IgD-negative memory B cell (primary cell): ENCODE measurements around the gene SEC61B. TPM values are rescaled to one million over a fixed set of nuclear protein-coding genes. Genes with fewer than 3 reads are reported as not detected.

ENCODE experiments used
- H3K27ac Mint-ChIP-seq, 3 donors: one replicate each; pipeline ENCODE4 v1.8.0; 2020 to 2022; ENCODE audit warnings: mild to moderate bottlenecking in 3 of 3, mixed read lengths in 3 of 3, moderate library complexity in 1 of 3
- H3K27me3 Mint-ChIP-seq: one replicate; pipeline ENCODE4 v1.8.0; 2021; ENCODE audit warnings: mixed read lengths
- H3K36me3 Mint-ChIP-seq: one replicate; pipeline ENCODE4 v1.8.0; 2020; ENCODE audit warnings: mild to moderate bottlenecking, mixed read lengths
- H3K4me1 Mint-ChIP-seq, 3 donors: one replicate each; pipeline ENCODE4 v1.8.0; 2020 to 2022; ENCODE audit warnings: mixed read lengths in 3 of 3, mild to moderate bottlenecking in 1 of 3
- H3K4me3 Mint-ChIP-seq, 4 donors: one replicate each; pipeline ENCODE4 v1.8.0; 2020 to 2022; ENCODE audit warnings: mild to moderate bottlenecking in 4 of 4, mixed read lengths in 4 of 4, moderate library complexity in 3 of 4
- H3K9me3 Mint-ChIP-seq, 3 donors: one replicate each; pipeline ENCODE4 v1.8.0; 2020 to 2021; ENCODE audit warnings: mixed read lengths in 3 of 3, mild to moderate bottlenecking in 1 of 3
- polyA plus RNA-seq: library from polyadenylated mRNA; unstranded; fragments of 300-500 nt; fragmentation: Illumina TruSeq; gene quantifications from one replicate; pipeline ENCODE4 v1.2.3, GENCODE V29; 2021

Gene SEC61B
- polyA plus RNA-seq, 1 donor from 2014 or later: 298 TPM

DNA sequence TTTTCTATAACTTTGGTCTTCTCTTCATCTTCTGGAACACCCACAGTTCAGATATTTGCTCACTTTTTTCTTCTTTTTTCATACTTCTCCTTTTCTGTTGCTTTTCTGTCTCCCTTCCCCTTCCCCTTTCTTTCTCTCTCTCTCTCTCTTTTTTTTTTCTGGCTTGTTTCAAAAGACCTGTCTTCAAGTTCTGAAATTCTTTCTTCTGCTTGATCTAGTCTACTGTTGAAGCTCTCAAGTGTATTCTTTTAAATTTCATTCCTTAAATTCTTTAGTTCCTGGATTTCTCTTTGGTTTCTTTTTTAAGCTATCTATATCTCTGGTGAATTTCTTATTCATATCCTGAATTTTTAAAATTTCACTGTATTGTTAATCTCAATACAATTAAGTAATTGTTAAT is 11.5 kb upstream of the SEC61B start:
- Mint-ChIP-seq H3K4me3 (no peak overlapping the region), H3K36me3 (peaks cover 4% of the 10 kb centered on the region), H3K27me3 (no peaks in the 10 kb centered on the region), H3K4me1 (peaks cover 5 to 10% (median 9%) of the 10 kb centered on the region in 3 donors), H3K9me3 (peaks cover 0 to 12% (median 8%) of the 10 kb centered on the region in 3 donors), H3K27ac (no peak overlapping the region)

GRCh38 chr9:99211746-99212145 is 10.3 kb upstream of the SEC61B start:
- Mint-ChIP-seq H3K36me3 (peaks cover 4% of the 10 kb centered on the region), H3K4me1 (peaks cover 8 to 11% (median 9%) of the 10 kb centered on the region in 3 donors), H3K9me3 (peaks cover 0 to 12% (median 8%) of the 10 kb centered on the region in 3 donors), H3K4me3 (no peak overlapping the region), H3K27ac (no peak overlapping the region), H3K27me3 (no peaks in the 10 kb centered on the region)

- H3K4me1 Mint-ChIP-seq: peaks cover 11 to 17% (median 17%) of the 10 kb centered on the region in 3 donors
- no peak overlapping the region for H3K27ac Mint-ChIP-seq
- H3K4me3 Mint-ChIP-seq: no peak overlapping the region
- H3K36me3 Mint-ChIP-seq: peaks cover 8% of the 10 kb centered on the region
- H3K27me3 Mint-ChIP-seq: no peaks in the 10 kb centered on the region
- H3K9me3 Mint-ChIP-seq: peaks cover 0 to 12% (median 3%) of the 10 kb centered on the region in 3 donors
Measured at GRCh38 chr9:99213197-99213596, 8.9 kb upstream of the SEC61B start.

GRCh38 chr9:99216073-99216472 is 6.0 kb upstream of the SEC61B start:
- H3K9me3 Mint-ChIP-seq: peaks cover 0 to 4% (median 0%) of the 10 kb centered on the region in 3 donors
- peaks cover 5% of the 10 kb centered on the region for H3K36me3 Mint-ChIP-seq
- H3K4me3 Mint-ChIP-seq: no peak overlapping the region
- peaks cover 25 to 38% (median 34%) of the 10 kb centered on the region in 3 donors for H3K4me1 Mint-ChIP-seq
- H3K27ac Mint-ChIP-seq: no peak overlapping the region
- no peaks in the 10 kb centered on the region for H3K27me3 Mint-ChIP-seq

GRCh38 chr9:99220011-99220410 is 2.1 kb upstream of the SEC61B start:
- peak overlapping the region; percentile 54 to 100 (median 86) for H3K4me3 Mint-ChIP-seq
- no peaks in the 10 kb centered on the region for H3K9me3 Mint-ChIP-seq
- peak overlapping the region; percentile 46 to 100 (median 59) for H3K27ac Mint-ChIP-seq
- H3K36me3 Mint-ChIP-seq: peaks cover 10% of the 10 kb centered on the region
- peaks cover 42 to 56% (median 52%) of the 10 kb centered on the region in 3 donors for H3K4me1 Mint-ChIP-seq
- no peaks in the 10 kb centered on the region for H3K27me3 Mint-ChIP-seq

DNA sequence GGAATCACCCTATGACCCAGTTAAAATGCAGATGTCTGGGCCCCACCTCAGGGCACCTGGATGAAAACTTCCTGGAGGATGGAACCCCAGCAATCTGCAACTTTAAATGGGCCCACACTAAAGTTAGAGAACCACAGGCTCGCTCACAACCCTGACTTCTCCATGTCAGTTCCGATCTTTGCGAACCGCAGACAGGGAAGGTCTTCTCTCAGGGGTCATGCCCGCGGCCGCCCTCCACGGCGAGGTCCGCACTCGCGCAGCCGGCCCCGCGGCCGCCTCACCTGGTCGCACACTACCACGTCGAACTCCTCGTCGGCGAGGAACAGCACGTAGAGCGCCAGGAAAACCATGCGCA is 839 bp upstream of the SEC61B start:
- Mint-ChIP-seq H3K36me3 (peaks cover 10% of the 10 kb centered on the region), H3K27ac (peak overlapping the region; percentile 100), H3K4me3 (peak overlapping the region; percentile 99 to 100 (median 100)), H3K27me3 (no peaks in the 10 kb centered on the region), H3K9me3 (no peaks in the 10 kb centered on the region), H3K4me1 (peaks cover 50 to 56% (median 53%) of the 10 kb centered on the region in 3 donors)

DNA sequence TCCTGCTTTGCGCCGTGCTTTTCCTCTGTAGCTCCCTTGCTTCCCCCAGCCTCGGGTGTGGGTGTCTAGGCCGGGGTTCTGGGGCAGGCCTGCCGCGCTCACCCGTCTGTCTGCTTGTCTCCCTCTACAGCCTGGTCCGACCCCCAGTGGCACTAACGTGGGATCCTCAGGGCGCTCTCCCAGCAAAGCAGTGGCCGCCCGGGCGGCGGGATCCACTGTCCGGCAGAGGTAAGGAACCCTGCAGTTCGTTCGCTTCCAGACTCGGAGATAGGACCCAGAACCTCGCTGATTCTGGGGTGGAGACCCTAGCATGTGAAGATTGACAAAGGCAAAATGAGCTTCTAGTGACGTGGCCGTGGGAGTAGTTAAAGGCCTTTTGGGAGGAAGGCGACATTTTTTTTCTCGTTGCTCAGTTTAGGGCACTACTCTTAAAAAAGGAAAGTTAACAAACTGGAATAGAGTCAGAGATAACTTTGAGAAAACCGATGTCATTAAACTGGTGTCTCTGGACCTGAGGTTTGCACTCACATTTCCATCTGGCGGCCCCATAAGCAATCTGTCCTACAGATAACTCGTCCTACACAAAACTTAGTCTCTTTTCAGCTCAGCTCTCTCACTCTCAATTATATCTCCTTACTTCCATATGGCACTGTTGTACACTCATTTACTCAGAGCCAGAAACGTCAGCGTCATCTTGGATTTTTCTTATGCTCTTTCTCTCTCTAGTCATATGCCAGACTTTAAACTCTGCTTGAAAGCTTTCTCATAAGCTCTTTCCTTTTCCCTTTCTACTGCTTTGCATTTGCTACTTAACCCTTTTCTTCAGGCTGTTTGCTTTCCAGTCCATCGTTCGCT is 561 bp downstream of the SEC61B start:
- peak overlapping the region; percentile 99 to 100 (median 100) for H3K4me3 Mint-ChIP-seq
- no peaks in the 10 kb centered on the region for H3K27me3 Mint-ChIP-seq
- peaks cover 45 to 51% (median 48%) of the 10 kb centered on the region in 3 donors for H3K4me1 Mint-ChIP-seq
- peaks cover 5% of the 10 kb centered on the region for H3K36me3 Mint-ChIP-seq
- H3K27ac Mint-ChIP-seq: peak overlapping the region; percentile 100
- H3K9me3 Mint-ChIP-seq: no peaks in the 10 kb centered on the region

DNA sequence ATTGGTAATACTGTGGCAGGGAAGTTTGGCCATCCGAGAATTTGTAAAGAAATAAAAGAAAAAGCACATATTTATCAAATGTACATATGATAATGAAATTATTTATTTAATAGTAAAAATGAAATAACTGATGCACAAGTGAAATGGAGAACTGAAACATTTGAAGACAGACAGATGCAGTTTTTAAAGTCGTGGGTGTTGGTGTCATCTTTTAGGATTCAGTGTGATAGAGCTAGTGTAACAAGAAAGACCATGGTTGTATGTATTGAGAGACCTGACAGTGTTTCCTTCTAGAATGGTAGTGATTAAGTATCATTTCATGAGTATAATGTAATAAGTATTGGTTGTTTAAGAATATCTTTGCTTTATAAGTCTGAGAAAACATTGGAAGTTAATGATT is 2.4 kb downstream of the SEC61B start:
- peaks cover 7% of the 10 kb centered on the region for H3K36me3 Mint-ChIP-seq

GRCh38 chr9:99226054-99226453 is 4.0 kb downstream of the SEC61B start:
- Mint-ChIP-seq H3K4me3 (no peak overlapping the region), H3K36me3 (peaks cover 12% of the 10 kb centered on the region), H3K4me1 (peaks cover 29 to 31% (median 29%) of the 10 kb centered on the region in 3 donors), H3K9me3 (no peaks in the 10 kb centered on the region), H3K27me3 (no peaks in the 10 kb centered on the region), H3K27ac (peak overlapping the region in 1 of 3 donors; percentile 100)

More for the DNA sequence above, 2.4 kb downstream of the SEC61B start:
- H3K4me1 Mint-ChIP-seq: peaks cover 41 to 43% (median 42%) of the 10 kb centered on the region in 3 donors
- H3K27ac Mint-ChIP-seq: peak overlapping the region in 2 of 3 donors; percentile 21 to 100
- H3K9me3 Mint-ChIP-seq: no peaks in the 10 kb centered on the region
- H3K4me3 Mint-ChIP-seq: peak overlapping the region in 3 of 4 donors; percentile 30 to 100 (median 99)
- no peaks in the 10 kb centered on the region for H3K27me3 Mint-ChIP-seq

DNA sequence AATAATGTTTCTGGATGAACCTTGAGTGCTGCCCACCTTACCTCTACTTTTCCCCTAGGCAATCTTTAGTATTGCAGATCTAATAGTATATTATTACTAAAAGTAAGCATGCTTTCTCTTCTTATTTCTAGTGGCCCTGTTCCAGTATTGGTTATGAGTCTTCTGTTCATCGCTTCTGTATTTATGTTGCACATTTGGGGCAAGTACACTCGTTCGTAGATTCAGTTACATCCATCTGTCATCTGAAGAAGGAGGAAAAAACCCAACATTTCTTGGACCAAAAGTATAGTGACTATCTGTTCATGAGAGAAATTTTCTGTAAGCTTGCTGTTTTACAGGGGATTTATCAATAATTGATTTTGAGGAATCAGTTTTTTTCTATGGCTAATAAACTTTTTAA is 8.1 kb downstream of the SEC61B start:
- no peaks in the 10 kb centered on the region for H3K9me3 Mint-ChIP-seq
- H3K36me3 Mint-ChIP-seq: peaks cover 7% of the 10 kb centered on the region
- no peak overlapping the region for H3K4me3 Mint-ChIP-seq
- no peak overlapping the region for H3K27ac Mint-ChIP-seq
- H3K4me1 Mint-ChIP-seq: peaks cover 10 to 16% (median 16%) of the 10 kb centered on the region in 3 donors
- no peaks in the 10 kb centered on the region for H3K27me3 Mint-ChIP-seq

DNA sequence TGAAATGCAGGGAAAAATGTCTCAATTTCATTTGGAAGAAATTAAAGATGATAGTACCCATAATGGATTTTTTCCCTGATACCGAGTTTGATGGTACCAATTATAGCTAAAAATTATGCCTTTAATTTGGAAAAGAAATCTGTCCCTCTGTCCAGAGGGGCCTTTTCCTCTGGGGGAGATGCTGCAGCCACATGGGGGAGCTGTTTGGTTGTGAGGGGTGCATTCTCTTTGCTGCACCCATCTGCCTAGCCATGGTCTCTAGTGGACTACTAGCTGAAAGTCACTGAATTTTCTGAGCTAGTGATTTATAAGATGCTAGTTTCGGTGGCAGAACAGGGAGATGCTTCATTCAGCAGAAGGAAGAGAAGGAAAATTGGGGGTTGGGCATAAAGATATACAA is 9.6 kb downstream of the SEC61B start:
- Mint-ChIP-seq H3K27me3 (no peaks in the 10 kb centered on the region), H3K27ac (peak overlapping the region; percentile 41 to 89 (median 78)), H3K9me3 (no peaks in the 10 kb centered on the region), H3K4me3 (peak overlapping the region in 1 of 4 donors; percentile 18), H3K4me1 (peaks cover 21 to 27% (median 21%) of the 10 kb centered on the region in 3 donors), H3K36me3 (peaks cover 7% of the 10 kb centered on the region)

GRCh38 chr9:99234618-99235017 is 12.5 kb downstream of the SEC61B start:
- Mint-ChIP-seq H3K36me3 (peaks cover 7% of the 10 kb centered on the region), H3K4me1 (peaks cover 21 to 36% (median 25%) of the 10 kb centered on the region in 3 donors), H3K9me3 (no peaks in the 10 kb centered on the region), H3K27me3 (no peaks in the 10 kb centered on the region), H3K4me3 (peak overlapping the region in 2 of 4 donors; percentile 61 to 87), H3K27ac (peak overlapping the region; percentile 78 to 98 (median 93))

DNA sequence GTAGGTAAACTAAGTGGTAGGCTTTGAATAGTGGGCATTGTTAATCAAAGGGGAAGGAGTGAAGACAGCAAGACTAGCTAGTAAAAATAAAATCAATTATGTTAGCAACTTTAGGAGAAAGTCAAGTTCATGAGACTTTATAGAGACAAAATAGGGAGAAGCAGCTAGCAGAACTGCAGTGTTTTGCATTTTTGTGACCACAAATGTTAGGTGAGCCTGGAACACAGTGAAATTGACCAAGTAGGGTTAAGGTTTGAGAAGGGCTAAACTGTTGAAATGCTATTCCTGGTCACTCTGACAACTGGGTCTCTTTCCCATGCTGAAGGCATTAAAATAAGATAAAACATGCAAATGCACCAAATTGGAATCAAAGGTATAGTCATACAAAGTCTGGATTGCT is 13.0 kb downstream of the SEC61B start:
- Mint-ChIP-seq H3K27me3 (no peaks in the 10 kb centered on the region), H3K27ac (peak overlapping the region; percentile 78 to 98 (median 93)), H3K4me1 (peaks cover 21 to 36% (median 25%) of the 10 kb centered on the region in 3 donors), H3K4me3 (peak overlapping the region in 2 of 4 donors; percentile 61 to 87), H3K36me3 (peaks cover 8% of the 10 kb centered on the region), H3K9me3 (no peaks in the 10 kb centered on the region)

DNA sequence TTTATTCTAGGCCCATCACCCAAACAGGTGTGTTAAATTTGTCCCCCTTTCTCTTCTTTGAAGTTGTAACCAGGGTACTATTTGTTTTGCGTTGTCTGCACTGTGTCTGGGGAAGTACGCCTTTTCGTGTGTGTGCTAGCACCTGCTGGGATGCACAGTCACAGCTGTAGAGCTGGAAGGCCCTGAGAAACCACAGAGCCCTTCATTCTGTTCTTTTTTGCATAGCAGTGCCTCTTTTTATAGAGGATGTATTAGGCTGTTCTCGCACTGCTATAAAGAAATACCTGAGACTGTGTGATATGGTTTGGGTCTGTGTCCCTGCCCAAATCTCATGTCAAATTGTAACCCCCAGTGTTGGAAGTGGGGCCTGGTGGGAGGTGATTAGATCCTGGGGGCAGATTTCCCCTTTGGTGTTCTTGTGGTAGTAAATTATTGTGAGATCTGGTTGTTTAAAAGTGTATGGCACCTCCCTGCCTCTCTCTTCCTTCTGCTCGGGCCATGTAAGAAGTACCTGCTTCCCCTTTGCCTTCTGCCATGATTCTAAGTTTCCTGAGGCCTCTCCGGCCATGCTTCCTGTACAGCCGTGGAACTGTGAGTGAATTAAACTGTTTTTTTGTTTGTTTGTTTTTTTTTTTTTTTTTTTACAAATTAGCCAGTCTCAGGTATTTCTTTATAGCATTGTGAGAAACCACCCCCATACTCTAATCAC is 14.0 kb downstream of the SEC61B start:
- H3K27ac Mint-ChIP-seq: peak overlapping the region; percentile 78 to 98 (median 93)
- H3K27me3 Mint-ChIP-seq: no peaks in the 10 kb centered on the region
- H3K4me3 Mint-ChIP-seq: peak overlapping the region; percentile 9 to 87 (median 54)
- H3K4me1 Mint-ChIP-seq: peaks cover 21 to 36% (median 25%) of the 10 kb centered on the region in 3 donors
- no peaks in the 10 kb centered on the region for H3K9me3 Mint-ChIP-seq
- H3K36me3 Mint-ChIP-seq: peaks cover 9% of the 10 kb centered on the region

- Mint-ChIP-seq H3K27me3 (no peaks in the 10 kb centered on the region), H3K36me3 (peaks cover 9% of the 10 kb centered on the region), H3K4me1 (peaks cover 21 to 34% (median 25%) of the 10 kb centered on the region in 3 donors), H3K9me3 (no peaks in the 10 kb centered on the region), H3K27ac (peak overlapping the region in 1 of 3 donors; percentile 93), H3K4me3 (no peak overlapping the region)
Measured at GRCh38 chr9:99237356-99237755, 15.3 kb downstream of the SEC61B start.
